HepG2 (cell line): Measurements from ENCODE around the gene EGFR. TPM values are rescaled to one million over a fixed set of nuclear protein-coding genes. Genes with fewer than 3 reads are reported as not detected.

Experiments used
- FOSL2 ChIP-seq: sonication (generic); formaldehyde crosslinking; IDR thresholded peaks from 2 replicates; pipeline ENCODE4 v1.4.0; 2020; ENCODE audit warnings: missing genetic modification reagents
- FOXA1 ChIP-seq, 2 experiments: fragments of 450-650 bp in 1 of 2; sonication (generic) in 1 of 2; formaldehyde crosslinking in 1 of 2; IDR thresholded peaks; 2 replicates each; pipeline versions ENCODE4 v1.4.0 to v1.6.1; 2016 to 2020; ENCODE audit warnings: missing genetic modification reagents in 1 of 2
- FOXK2 ChIP-seq: fragments of 450-650 bp; IDR thresholded peaks from 2 replicates; pipeline ENCODE4 v1.6.1; 2016
- NRL ChIP-seq: sonication (generic); formaldehyde crosslinking; IDR thresholded peaks from 2 replicates; pipeline ENCODE4 v1.5.0; 2020; ENCODE audit warnings: missing genetic modification reagents, mild to moderate bottlenecking, moderate library complexity, borderline replicate concordance
- PHF8 ChIP-seq: sonication (generic); formaldehyde crosslinking; IDR thresholded peaks from 2 replicates; pipeline ENCODE4 v1.5.0; 2020; ENCODE audit warnings: missing genetic modification reagents
- SIX1 ChIP-seq: sonication (generic); formaldehyde crosslinking; IDR thresholded peaks from 2 replicates; pipeline ENCODE4 v1.4.0; 2020; ENCODE audit warnings: missing genetic modification reagents, borderline replicate concordance
- ZBED4 ChIP-seq: sonication (generic); formaldehyde crosslinking; IDR thresholded peaks from 2 replicates; pipeline ENCODE4 v1.4.0; 2020; ENCODE audit warnings: missing genetic modification reagents, borderline replicate concordance
- ZNF350 ChIP-seq: sonication (generic); formaldehyde crosslinking; IDR thresholded peaks from 2 replicates; pipeline ENCODE4 v1.4.0; 2020; ENCODE audit warnings: mild to moderate bottlenecking, low read depth, missing genetic modification reagents, borderline replicate concordance
- ZNF775 ChIP-seq: sonication (generic); formaldehyde crosslinking; IDR thresholded peaks from 2 replicates; pipeline ENCODE4 v1.4.0; 2020; ENCODE audit warnings: missing genetic modification reagents, mild to moderate bottlenecking, moderate library complexity, borderline replicate concordance
- polyA plus RNA-seq, 8 experiments: library from polyadenylated mRNA; depleted of rRNA in 3 of 8; stranded (reverse) in 7 of 8; unstranded in 1 of 8; fragments of >200 nt; fragmentation: Illumina TruSeq in 4 of 8; extraction: Trizol in 4 of 8; gene quantifications; 2 replicates each; pipeline versions ENCODE4 v1.2.1 to v1.2.3, GENCODE V29; 2011 to 2016; ENCODE audit warnings: low read depth in 4 of 8, missing spikeins in 1 of 8, mixed read lengths in 1 of 8; ENCODE audit not compliant: insufficient read depth in 1 of 8
- total RNA-seq, 5 experiments: library from RNA; depleted of rRNA; stranded (reverse); fragments of >200 nt; fragmentation: Illumina TruSeq; extraction: Trizol; gene quantifications; 2 replicates each; pipeline ENCODE4 v1.2.3, GENCODE V29; 2016; ENCODE audit warnings: low read depth in 1 of 5
- TF ChIP-seq, protein P1 (sequence below): sonication (generic); formaldehyde crosslinking; IDR thresholded peaks from 2 replicates; pipeline ENCODE4 v1.8.1; 2023; ENCODE audit warnings: missing genetic modification reagents, inconsistent platforms, borderline replicate concordance
- TF ChIP-seq, protein P2 (sequence below), 2 experiments: sonication (generic) in 1 of 2; formaldehyde crosslinking in 1 of 2; IDR thresholded peaks; 2 replicates each; pipeline versions ENCODE4 v1.4.0 to v1.6.1; 2016 to 2020; ENCODE audit warnings: borderline replicate concordance in 1 of 2, low read depth in 1 of 2, mild to moderate bottlenecking in 1 of 2, missing genetic modification reagents in 1 of 2
- TF ChIP-seq, protein P3 (sequence below): sonication (generic); formaldehyde crosslinking; IDR thresholded peaks from 2 replicates; pipeline ENCODE4 v1.5.1; 2020; ENCODE audit warnings: mild to moderate bottlenecking, missing genetic modification reagents, moderate library complexity

Gene EGFR
- total and polyA plus RNA-seq, 2 of the 13 experiments (the other 11 are each of a cell fraction or from before 2014, with no cell fraction given), result 7.0 to 10.0 TPM

DNA sequence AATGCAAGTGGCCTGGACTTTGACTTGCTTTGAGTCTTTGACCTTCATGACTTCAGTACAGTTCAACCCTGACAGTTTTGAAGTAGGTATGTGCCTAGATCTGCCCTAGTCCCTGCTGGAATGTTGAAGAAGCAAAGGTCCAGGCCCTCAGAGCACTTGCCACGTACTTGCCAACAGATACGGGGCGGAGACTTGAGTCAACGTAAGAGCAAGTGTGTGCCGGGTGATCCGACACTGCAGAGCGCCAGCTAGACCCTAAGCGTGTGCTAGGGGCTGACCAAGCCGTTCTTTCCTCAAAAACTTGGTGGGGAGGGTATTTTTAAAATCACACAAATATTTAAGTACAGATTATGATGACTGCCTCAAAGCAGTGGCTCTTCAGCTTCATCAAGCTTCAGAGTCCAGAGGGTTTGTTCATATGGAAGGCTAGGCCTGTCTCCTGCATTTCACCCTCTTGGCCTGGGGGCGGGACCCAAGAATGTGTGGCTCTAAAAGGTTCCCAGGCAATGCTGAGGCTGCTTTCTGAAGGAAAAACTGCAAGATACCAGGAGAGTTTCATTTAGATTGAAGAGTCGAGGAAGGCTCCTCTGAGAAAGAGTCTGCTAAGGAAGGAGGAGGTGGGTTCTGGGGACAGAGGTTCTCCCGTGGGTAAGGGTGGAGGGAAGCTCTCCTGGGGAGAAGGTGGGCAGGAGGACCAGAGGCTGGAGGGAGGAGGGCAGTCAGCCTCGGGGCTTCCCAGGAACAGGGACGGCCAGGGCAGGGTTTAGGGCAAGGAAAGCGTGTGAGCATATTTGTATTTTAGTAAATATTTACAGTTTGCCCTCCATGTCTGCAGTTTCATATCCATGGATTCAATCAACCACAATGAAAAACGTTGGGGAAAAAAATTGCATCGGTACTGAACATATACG is 160.3 kb downstream of the EGFR start (continued):
- TF ChIP-seq ZBED4 (CRISPR knock-in tag) (no peak), SIX1 (CRISPR knock-in tag) (peak; percentile 56), FOSL2 (CRISPR knock-in tag) (peak; percentile 60; the same call in 1 of the 2 replicates), NRL (CRISPR knock-in tag) (no peak), FOXA1 (IDR thresholded peaks at IDR 0.05) (no peak), FOXA1 (CRISPR knock-in tag; IDR thresholded peaks at IDR 0.05) (no peak), FOXK2 (no peak), PHF8 (peak; percentile 67), ZNF775 (CRISPR knock-in tag) (peak; percentile 28; the same call in 1 of the 2 replicates), ZNF350 (peak; percentile 72; the same call in 1 of the 2 replicates)
- TF ChIP-seq, protein P1, sequence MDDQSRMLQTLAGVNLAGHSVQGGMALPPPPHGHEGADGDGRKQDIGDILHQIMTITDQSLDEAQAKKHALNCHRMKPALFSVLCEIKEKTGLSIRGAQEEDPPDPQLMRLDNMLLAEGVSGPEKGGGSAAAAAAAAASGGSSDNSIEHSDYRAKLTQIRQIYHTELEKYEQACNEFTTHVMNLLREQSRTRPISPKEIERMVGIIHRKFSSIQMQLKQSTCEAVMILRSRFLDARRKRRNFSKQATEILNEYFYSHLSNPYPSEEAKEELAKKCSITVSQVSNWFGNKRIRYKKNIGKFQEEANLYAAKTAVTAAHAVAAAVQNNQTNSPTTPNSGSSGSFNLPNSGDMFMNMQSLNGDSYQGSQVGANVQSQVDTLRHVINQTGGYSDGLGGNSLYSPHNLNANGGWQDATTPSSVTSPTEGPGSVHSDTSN, result no peak
- TF ChIP-seq, protein P2, sequence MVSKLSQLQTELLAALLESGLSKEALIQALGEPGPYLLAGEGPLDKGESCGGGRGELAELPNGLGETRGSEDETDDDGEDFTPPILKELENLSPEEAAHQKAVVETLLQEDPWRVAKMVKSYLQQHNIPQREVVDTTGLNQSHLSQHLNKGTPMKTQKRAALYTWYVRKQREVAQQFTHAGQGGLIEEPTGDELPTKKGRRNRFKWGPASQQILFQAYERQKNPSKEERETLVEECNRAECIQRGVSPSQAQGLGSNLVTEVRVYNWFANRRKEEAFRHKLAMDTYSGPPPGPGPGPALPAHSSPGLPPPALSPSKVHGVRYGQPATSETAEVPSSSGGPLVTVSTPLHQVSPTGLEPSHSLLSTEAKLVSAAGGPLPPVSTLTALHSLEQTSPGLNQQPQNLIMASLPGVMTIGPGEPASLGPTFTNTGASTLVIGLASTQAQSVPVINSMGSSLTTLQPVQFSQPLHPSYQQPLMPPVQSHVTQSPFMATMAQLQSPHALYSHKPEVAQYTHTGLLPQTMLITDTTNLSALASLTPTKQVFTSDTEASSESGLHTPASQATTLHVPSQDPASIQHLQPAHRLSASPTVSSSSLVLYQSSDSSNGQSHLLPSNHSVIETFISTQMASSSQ (IDR thresholded peaks at IDR 0.05; ENCODE audit: low read depth), result peak; percentile 34; the same call in 1 of the 2 replicates
- TF ChIP-seq, protein P2 (CRISPR knock-in tag; IDR thresholded peaks at IDR 0.05; ENCODE audit: borderline replicate concordance), result no peak; the same call in 1 of the 2 replicates
- TF ChIP-seq, protein P3, sequence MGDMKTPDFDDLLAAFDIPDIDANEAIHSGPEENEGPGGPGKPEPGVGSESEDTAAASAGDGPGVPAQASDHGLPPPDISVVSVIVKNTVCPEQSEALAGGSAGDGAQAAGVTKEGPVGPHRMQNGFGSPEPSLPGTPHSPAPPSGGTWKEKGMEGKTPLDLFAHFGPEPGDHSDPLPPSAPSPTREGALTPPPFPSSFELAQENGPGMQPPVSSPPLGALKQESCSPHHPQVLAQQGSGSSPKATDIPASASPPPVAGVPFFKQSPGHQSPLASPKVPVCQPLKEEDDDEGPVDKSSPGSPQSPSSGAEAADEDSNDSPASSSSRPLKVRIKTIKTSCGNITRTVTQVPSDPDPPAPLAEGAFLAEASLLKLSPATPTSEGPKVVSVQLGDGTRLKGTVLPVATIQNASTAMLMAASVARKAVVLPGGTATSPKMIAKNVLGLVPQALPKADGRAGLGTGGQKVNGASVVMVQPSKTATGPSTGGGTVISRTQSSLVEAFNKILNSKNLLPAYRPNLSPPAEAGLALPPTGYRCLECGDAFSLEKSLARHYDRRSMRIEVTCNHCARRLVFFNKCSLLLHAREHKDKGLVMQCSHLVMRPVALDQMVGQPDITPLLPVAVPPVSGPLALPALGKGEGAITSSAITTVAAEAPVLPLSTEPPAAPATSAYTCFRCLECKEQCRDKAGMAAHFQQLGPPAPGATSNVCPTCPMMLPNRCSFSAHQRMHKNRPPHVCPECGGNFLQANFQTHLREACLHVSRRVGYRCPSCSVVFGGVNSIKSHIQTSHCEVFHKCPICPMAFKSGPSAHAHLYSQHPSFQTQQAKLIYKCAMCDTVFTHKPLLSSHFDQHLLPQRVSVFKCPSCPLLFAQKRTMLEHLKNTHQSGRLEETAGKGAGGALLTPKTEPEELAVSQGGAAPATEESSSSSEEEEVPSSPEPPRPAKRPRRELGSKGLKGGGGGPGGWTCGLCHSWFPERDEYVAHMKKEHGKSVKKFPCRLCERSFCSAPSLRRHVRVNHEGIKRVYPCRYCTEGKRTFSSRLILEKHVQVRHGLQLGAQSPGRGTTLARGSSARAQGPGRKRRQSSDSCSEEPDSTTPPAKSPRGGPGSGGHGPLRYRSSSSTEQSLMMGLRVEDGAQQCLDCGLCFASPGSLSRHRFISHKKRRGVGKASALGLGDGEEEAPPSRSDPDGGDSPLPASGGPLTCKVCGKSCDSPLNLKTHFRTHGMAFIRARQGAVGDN (CRISPR knock-in tag), result peak; percentile 77
